Activated CD8-positive, alpha-beta memory T cell treated with anti-CD3 and anti-CD28 coated beads, Interleukin-2, amount 50 U/mL, for 4 hours (primary cell): Measurements from ENCODE around the gene CEP152.
"Not testable (repeated sequence)": the region's sequence is repeated elsewhere in the genome, so short reads cannot be mapped to it uniquely, and the experiment has no call there.

Experiments
- DNase-seq: peaks from one replicate; pipeline ENCODE4 v3.0.0-alpha.2; 2020

The CEP152 gene

GRCh38 chr15:48810414-48811324 lies at the start of gene CEP152:
TSS of gene CEP152 (minus strand) at chr15:48811069. CDS start at chr15:48805649, 5,420 bp downstream.
- DNase-seq: peak; percentile 97

- no peak for DNase-seq
Observed at GRCh38 chr15:48859426-48859825, 48.6 kb upstream of the CEP152 start.

- DNase-seq: no peak
Observed at GRCh38 chr15:48858401-48858800, 47.5 kb upstream of the CEP152 start.

GRCh38 chr15:48856942-48857341 lies 46.1 kb upstream of the CEP152 start:
- no peak for DNase-seq

GRCh38 chr15:48855501-48856440 lies 44.9 kb upstream of the CEP152 start:
- DNase-seq: no peak

GRCh38 chr15:48854434-48854833 lies 43.6 kb upstream of the CEP152 start:
- not testable (repeated sequence) for DNase-seq

- no peak for DNase-seq
Observed at GRCh38 chr15:48851956-48852355, 41.1 kb upstream of the CEP152 start.

- DNase-seq: no peak
Observed at GRCh38 chr15:48850648-48851047, 39.8 kb upstream of the CEP152 start.

GRCh38 chr15:48845123-48845522 lies 34.3 kb upstream of the CEP152 start:
- no peak for DNase-seq

GRCh38 chr15:48842501-48842900 lies 31.6 kb upstream of the CEP152 start:
- no peak for DNase-seq

GRCh38 chr15:48834756-48835155 lies 23.9 kb upstream of the CEP152 start:
- no peak for DNase-seq

- DNase-seq: no peak
Observed at GRCh38 chr15:48833526-48834239, 22.8 kb upstream of the CEP152 start.

- no peak for DNase-seq
Observed at GRCh38 chr15:48832648-48833047, 21.8 kb upstream of the CEP152 start.

GRCh38 chr15:48828906-48829305 lies 18.0 kb upstream of the CEP152 start:
- no peak for DNase-seq

GRCh38 chr15:48828471-48828870 lies 17.6 kb upstream of the CEP152 start:
- no peak for DNase-seq

GRCh38 chr15:48825075-48825474 lies 14.2 kb upstream of the CEP152 start:
- DNase-seq: no peak

GRCh38 chr15:48823706-48824105 lies 12.8 kb upstream of the CEP152 start:
- DNase-seq: no peak

- DNase-seq: no peak
Observed at GRCh38 chr15:48823237-48823636, 12.4 kb upstream of the CEP152 start.

GRCh38 chr15:48814286-48814685 lies 3.4 kb upstream of the CEP152 start:
- DNase-seq: no peak

GRCh38 chr15:48811325-48811958 lies 573 bp upstream of the CEP152 start:
- no peak for DNase-seq

GRCh38 chr15:48806151-48806550 lies 4.7 kb downstream of the CEP152 start:
- DNase-seq: no peak

GRCh38 chr15:48805591-48805990 lies 5.3 kb downstream of the CEP152 start:
- no peak for DNase-seq
